ENCODE results near the gene ROCK2.

Gene ROCK2

GRCh38 chr2:11377928-11378545 is 33.6 kb upstream of the ROCK2 start:
- DNase-seq (ENCODE audit: extremely low spot score) = no peak
- ChIA-PET CTCF (no interaction called here), POLR2A (no interaction called here)
- TF ChIP-seq FOXA1 (IDR thresholded peaks at IDR 0.05) (no peak), CTBP1 (IDR thresholded peaks at IDR 0.05; ENCODE audit: borderline replicate concordance) (no peak), ZNF384 (IDR thresholded peaks at IDR 0.05) (no peak), ELF4 (IDR thresholded peaks at IDR 0.05) (no peak), BHLHE40 (IDR thresholded peaks at IDR 0.05; ENCODE audit: borderline replicate concordance) (no peak), HDGF (IDR thresholded peaks at IDR 0.05; ENCODE audit: borderline replicate concordance) (no peak), PKNOX1 (IDR thresholded peaks at IDR 0.05) (no peak), FOXM1 (IDR thresholded peaks at IDR 0.05; ENCODE audit: borderline replicate concordance) (no peak), L3MBTL2 (conservative IDR thresholded peaks at IDR 0.05) (no peak), FOXK2 (IDR thresholded peaks at IDR 0.05) (no peak)

- TF ChIP-seq SP1 (IDR thresholded peaks at IDR 0.05) (no peak), PKNOX1 (IDR thresholded peaks at IDR 0.05) (no peak), CTBP1 (IDR thresholded peaks at IDR 0.05; ENCODE audit: borderline replicate concordance) (no peak), FOXK2 (IDR thresholded peaks at IDR 0.05) (no peak), ELF4 (IDR thresholded peaks at IDR 0.05) (no peak), FOXM1 (IDR thresholded peaks at IDR 0.05; ENCODE audit: borderline replicate concordance) (no peak), ARNT (IDR thresholded peaks at IDR 0.05) (no peak), NFRKB (IDR thresholded peaks at IDR 0.05) (no peak), HDGF (IDR thresholded peaks at IDR 0.05; ENCODE audit: borderline replicate concordance) (no peak), BHLHE40 (IDR thresholded peaks at IDR 0.05; ENCODE audit: borderline replicate concordance) (no peak), FOXA1 (IDR thresholded peaks at IDR 0.05) (no peak), SUZ12 (IDR thresholded peaks at IDR 0.05) (no peak), TARDBP (IDR thresholded peaks at IDR 0.05) (no peak), ZNF384 (IDR thresholded peaks at IDR 0.05) (no peak), LEF1 (IDR thresholded peaks at IDR 0.05; ENCODE audit: borderline replicate concordance) (no peak), L3MBTL2 (conservative IDR thresholded peaks at IDR 0.05) (no peak)
- ChIA-PET CTCF (no interaction called here), POLR2A (interaction anchor here (0.9 kb wide), 1 partner anchor 198 kb away, joined by 5 read pairs; no protein-coding TSS in a partner anchor)
Observed at GRCh38 chr2:11376071-11376470, 31.6 kb upstream of the ROCK2 start.

GRCh38 chr2:11375689-11376027 is 31.2 kb upstream of the ROCK2 start:
- CTCF ChIA-PET = interaction anchor here (1.4 kb wide), 1 partner anchor 30 kb away, joined by 3 read pairs; no protein-coding TSS in a partner anchor
- POLR2A ChIA-PET = interaction anchor here (0.9 kb wide), 1 partner anchor 198 kb away, joined by 5 read pairs; no protein-coding TSS in a partner anchor
- no peak for DNase-seq (ENCODE audit: extremely low spot score)
- TF ChIP-seq PKNOX1 (IDR thresholded peaks at IDR 0.05) (no peak), CTBP1 (IDR thresholded peaks at IDR 0.05; ENCODE audit: borderline replicate concordance) (no peak), FOXK2 (IDR thresholded peaks at IDR 0.05) (no peak), BHLHE40 (IDR thresholded peaks at IDR 0.05; ENCODE audit: borderline replicate concordance) (no peak), TARDBP (IDR thresholded peaks at IDR 0.05) (no peak), NFRKB (IDR thresholded peaks at IDR 0.05) (no peak), LEF1 (IDR thresholded peaks at IDR 0.05; ENCODE audit: borderline replicate concordance) (no peak), ZNF384 (IDR thresholded peaks at IDR 0.05) (no peak), FOXA1 (IDR thresholded peaks at IDR 0.05) (no peak), SP1 (IDR thresholded peaks at IDR 0.05) (no peak), FOXM1 (IDR thresholded peaks at IDR 0.05; ENCODE audit: borderline replicate concordance) (no peak), L3MBTL2 (conservative IDR thresholded peaks at IDR 0.05) (no peak), ELF4 (IDR thresholded peaks at IDR 0.05) (no peak), HDGF (IDR thresholded peaks at IDR 0.05; ENCODE audit: borderline replicate concordance) (no peak), ARNT (IDR thresholded peaks at IDR 0.05) (no peak), SUZ12 (IDR thresholded peaks at IDR 0.05) (no peak)

More at GRCh38 chr2:11376071-11376470, 31.6 kb upstream of the ROCK2 start:
- DNase-seq (ENCODE audit: extremely low spot score) = no peak

GRCh38 chr2:11375025-11375688 is 30.7 kb upstream of the ROCK2 start:
- no peak for DNase-seq (ENCODE audit: extremely low spot score)
- CTCF ChIA-PET = interaction anchor here (0.6 to 1.4 kb wide), 3 partner anchors 29 to 665 kb away, joined by 3 to 5 read pairs (median 3); no protein-coding TSS in a partner anchor
- TF ChIP-seq HDGF (IDR thresholded peaks at IDR 0.05; ENCODE audit: borderline replicate concordance) (no peak), CTBP1 (IDR thresholded peaks at IDR 0.05; ENCODE audit: borderline replicate concordance) (no peak), ELF4 (IDR thresholded peaks at IDR 0.05) (no peak), FOXK2 (IDR thresholded peaks at IDR 0.05) (no peak), L3MBTL2 (conservative IDR thresholded peaks at IDR 0.05) (no peak), SP1 (IDR thresholded peaks at IDR 0.05) (no peak)
- POLR2A ChIA-PET = interaction anchor here (0.9 to 2.0 kb wide), 2 partner anchors 30 to 197 kb away, joined by 5 to 7 read pairs; partner anchors contain the start of gene ROCK2

GRCh38 chr2:11373096-11373495 is 28.7 kb upstream of the ROCK2 start:
- DNase-seq (ENCODE audit: extremely low spot score) = no peak
- CTCF ChIA-PET = no interaction called here
- TF ChIP-seq NFRKB (IDR thresholded peaks at IDR 0.05) (no peak), ELF4 (IDR thresholded peaks at IDR 0.05) (no peak), CTBP1 (IDR thresholded peaks at IDR 0.05; ENCODE audit: borderline replicate concordance) (no peak), ARNT (IDR thresholded peaks at IDR 0.05) (no peak), PKNOX1 (IDR thresholded peaks at IDR 0.05) (no peak), TARDBP (IDR thresholded peaks at IDR 0.05) (no peak), FOXM1 (IDR thresholded peaks at IDR 0.05; ENCODE audit: borderline replicate concordance) (no peak), LEF1 (IDR thresholded peaks at IDR 0.05; ENCODE audit: borderline replicate concordance) (no peak), ZNF384 (IDR thresholded peaks at IDR 0.05) (no peak), SP1 (IDR thresholded peaks at IDR 0.05) (no peak), SUZ12 (IDR thresholded peaks at IDR 0.05) (no peak), FOXA1 (IDR thresholded peaks at IDR 0.05) (no peak), HDGF (IDR thresholded peaks at IDR 0.05; ENCODE audit: borderline replicate concordance) (no peak), BHLHE40 (IDR thresholded peaks at IDR 0.05; ENCODE audit: borderline replicate concordance) (no peak), L3MBTL2 (conservative IDR thresholded peaks at IDR 0.05) (no peak)
- POLR2A ChIA-PET = interaction anchor here (2.0 kb wide), 1 partner anchor 28 kb away, joined by 7 read pairs; the partner anchor contains the start of gene ROCK2

Measured in HEK293T (cell line).